Astrocyte (in vitro differentiated cells and primary cell): Measurements from ENCODE around the gene CDH23. TPM values are rescaled to one million over a fixed set of nuclear protein-coding genes. Genes with fewer than 3 reads are reported as not detected.

Experiments used
- DNase-seq: peaks from one replicate; pipeline ENCODE4 v3.0.0-alpha.2; 2010; ENCODE audit warnings: low read depth
- FAIRE-seq: peaks from 2 replicates; lab custom pipeline; 2011; peaks lifted over from hg19 to GRCh38; lab: Jason Lieb, UNC
- H2AFZ ChIP-seq: 2 replicates; pipeline ENCODE4 v1.6.0; 2012; ENCODE audit warnings: low read depth, low read length, inconsistent platforms
- H3K27ac ChIP-seq: 2 replicates; pipeline ENCODE4 v1.5.1; 2011; ENCODE audit warnings: low read depth, low read length, inconsistent platforms
- H3K27me3 ChIP-seq: 2 replicates; pipeline ENCODE4 v1.6.0; 2011; ENCODE audit warnings: low read length, inconsistent platforms; ENCODE audit not compliant: insufficient read depth
- H3K36me3 ChIP-seq: 2 replicates; pipeline ENCODE4 v1.5.1; 2011; ENCODE audit warnings: low read length, inconsistent platforms; ENCODE audit not compliant: insufficient read depth
- H3K4me1 ChIP-seq: 2 replicates; pipeline ENCODE4 v1.5.1; 2011; ENCODE audit warnings: low read length, inconsistent platforms; ENCODE audit not compliant: insufficient read depth
- H3K4me2 ChIP-seq: 2 replicates; pipeline ENCODE4 v1.6.0; 2012; ENCODE audit warnings: low read length, inconsistent platforms
- H3K4me3 ChIP-seq: 2 replicates; pipeline ENCODE4 v1.5.1; 2011; ENCODE audit warnings: low read depth, mild to moderate bottlenecking, low read length, inconsistent platforms; ENCODE audit not compliant: insufficient read depth
- H3K79me2 ChIP-seq: 2 replicates; pipeline ENCODE4 v1.6.0; 2012; ENCODE audit warnings: mild to moderate bottlenecking, low read length, inconsistent platforms; ENCODE audit not compliant: insufficient read depth
- H3K9ac ChIP-seq: 2 replicates; pipeline ENCODE4 v1.6.0; 2012; ENCODE audit warnings: mild to moderate bottlenecking, low read length, inconsistent platforms
- H3K9me3 ChIP-seq: 2 replicates; pipeline ENCODE4 v1.5.1; 2012; ENCODE audit warnings: low read depth, mild to moderate bottlenecking, low read length, inconsistent platforms; ENCODE audit not compliant: insufficient read depth
- H4K20me1 ChIP-seq: 2 replicates; pipeline ENCODE4 v1.6.0; 2012; ENCODE audit warnings: low read length, inconsistent platforms; ENCODE audit not compliant: insufficient read depth
- H3K27ac Mint-ChIP-seq: one replicate; pipeline ENCODE4 v1.8.0; 2021; ENCODE audit warnings: mild to moderate bottlenecking, mixed read lengths; ENCODE audit not compliant: unreplicated experiment
- H3K27me3 Mint-ChIP-seq: one replicate; pipeline ENCODE4 v1.8.0; 2021; ENCODE audit warnings: low read depth, mixed read lengths; ENCODE audit not compliant: unreplicated experiment
- H3K36me3 Mint-ChIP-seq: one replicate; pipeline ENCODE4 v1.8.0; 2021; ENCODE audit warnings: low read depth, mixed read lengths; ENCODE audit not compliant: unreplicated experiment
- H3K4me1 Mint-ChIP-seq: one replicate; pipeline ENCODE4 v1.8.0; 2021; ENCODE audit warnings: low read depth, mixed read lengths; ENCODE audit not compliant: unreplicated experiment
- H3K4me3 Mint-ChIP-seq: one replicate; pipeline ENCODE4 v1.8.0; 2021; ENCODE audit warnings: mild to moderate bottlenecking, moderate library complexity, mixed read lengths; ENCODE audit not compliant: unreplicated experiment
- H3K9me3 Mint-ChIP-seq: one replicate; pipeline ENCODE4 v1.8.0; 2021; ENCODE audit warnings: mild to moderate bottlenecking, mixed read lengths; ENCODE audit not compliant: unreplicated experiment
- CTCF ChIP-seq: IDR thresholded peaks from 2 replicates; pipeline ENCODE4 v1.5.1; 2011; ENCODE audit warnings: low read depth, mild to moderate bottlenecking, inconsistent platforms, low read length, moderate library complexity; ENCODE audit not compliant: insufficient read depth
- EZH2 ChIP-seq: IDR thresholded peaks from 2 replicates; pipeline ENCODE4 v1.6.1; 2012; ENCODE audit warnings: mild to moderate bottlenecking, low read length, inconsistent platforms; ENCODE audit not compliant: insufficient read depth
- total RNA-seq: library from RNA; stranded (reverse); gene quantifications from 2 replicates; pipeline ENCODE4 v1.2.1, GENCODE V29; 2021

The CDH23 gene
- total RNA-seq, 1 donor from 2014 or later, result not detected

GRCh38 chr10:71820966-71821365 is 424.2 kb downstream of the CDH23 start:
- H3K4me1 ChIP-seq, result peaks cover 9% of the 10 kb centered on the region
- H4K20me1 ChIP-seq, result peaks cover 95% of the 10 kb centered on the region
- no peak for FAIRE-seq
- Mint-ChIP-seq H3K4me3 (peak overlapping the region; percentile 50), H3K27me3 (no peaks in the 10 kb centered on the region), H3K36me3 (peaks cover 30% of the 10 kb centered on the region), H3K9me3 (no peaks in the 10 kb centered on the region), H3K4me1 (peaks cover 17% of the 10 kb centered on the region), H3K27ac (peak overlapping the region; percentile 11)
- no peaks in the 10 kb centered on the region for H3K9me3 ChIP-seq
- no peak overlapping the region for H3K27ac ChIP-seq
- H2AFZ ChIP-seq, result no peak overlapping the region
- DNase-seq, result no peak
- no peak overlapping the region for H3K4me2 ChIP-seq
- no peak for TF ChIP-seq EZH2
- H3K36me3 ChIP-seq, result peaks cover 63% of the 10 kb centered on the region
- no peak overlapping the region for H3K4me3 ChIP-seq
- no peak overlapping the region for H3K9ac ChIP-seq
- no peaks in the 10 kb centered on the region for H3K27me3 ChIP-seq
- H3K79me2 ChIP-seq, result no peaks in the 10 kb centered on the region

GRCh38 chr10:71821909-71822763 is 425.4 kb downstream of the CDH23 start:
- no peaks in the 10 kb centered on the region for H3K9me3 ChIP-seq
- Mint-ChIP-seq H3K27me3 (no peaks in the 10 kb centered on the region), H3K36me3 (peaks cover 25% of the 10 kb centered on the region), H3K4me1 (peaks cover 17% of the 10 kb centered on the region), H3K4me3 (no peak overlapping the region), H3K9me3 (no peaks in the 10 kb centered on the region), H3K27ac (peak overlapping the region; percentile 69)
- H2AFZ ChIP-seq, result no peak overlapping the region
- H3K9ac ChIP-seq, result no peak overlapping the region
- DNase-seq (peak; percentile 78), FAIRE-seq (no peak)
- peaks cover 9% of the 10 kb centered on the region for H3K4me1 ChIP-seq
- H3K4me3 ChIP-seq, result no peak overlapping the region
- no peaks in the 10 kb centered on the region for H3K27me3 ChIP-seq
- no peak overlapping the region for H3K27ac ChIP-seq
- no peak overlapping the region for H3K4me2 ChIP-seq
- H4K20me1 ChIP-seq, result peaks cover 92% of the 10 kb centered on the region
- H3K79me2 ChIP-seq, result no peaks in the 10 kb centered on the region
- peaks cover 66% of the 10 kb centered on the region for H3K36me3 ChIP-seq
- no peak for TF ChIP-seq EZH2
- TF ChIP-seq CTCF, result no peak

GRCh38 chr10:71823356-71823755 is 426.6 kb downstream of the CDH23 start:
- H4K20me1 ChIP-seq, result peaks cover 89% of the 10 kb centered on the region
- Mint-ChIP-seq H3K4me3 (no peak overlapping the region), H3K27me3 (no peaks in the 10 kb centered on the region), H3K4me1 (peaks cover 17% of the 10 kb centered on the region), H3K36me3 (peaks cover 22% of the 10 kb centered on the region), H3K9me3 (no peaks in the 10 kb centered on the region), H3K27ac (no peak overlapping the region)
- TF ChIP-seq CTCF (no peak), EZH2 (no peak)
- no peak for DNase-seq
- H3K36me3 ChIP-seq, result peaks cover 68% of the 10 kb centered on the region
- H3K27me3 ChIP-seq, result no peaks in the 10 kb centered on the region
- H3K9me3 ChIP-seq, result no peaks in the 10 kb centered on the region
- no peak overlapping the region for H3K4me2 ChIP-seq
- no peak for FAIRE-seq
- no peak overlapping the region for H2AFZ ChIP-seq
- no peaks in the 10 kb centered on the region for H3K79me2 ChIP-seq
- H3K4me3 ChIP-seq, result no peak overlapping the region
- no peak overlapping the region for H3K27ac ChIP-seq
- H3K4me1 ChIP-seq, result peaks cover 9% of the 10 kb centered on the region
- H3K9ac ChIP-seq, result no peak overlapping the region
